Measurements from ENCODE around the gene AATK.

AATK gene

GRCh38 chr17:81136366-81136765, 29.7 kb downstream of the AATK start:
- Histone ChIP-seq H3K79me1 (ENCODE audit: low read length) (no peaks in the 10 kb centered on the region), H3K4me3 (ENCODE audit: low read length) (no peak overlapping the region), H2BK5ac (ENCODE audit: low read length) (no peak overlapping the region), H3K18ac (ENCODE audit: low read length) (no peak overlapping the region), H2BK120ac (ENCODE audit: low read depth, low read length) (no peak overlapping the region), H3K4ac (ENCODE audit: low read depth, low read length) (no peak overlapping the region), H3K56ac (ENCODE audit: low read length) (no peak overlapping the region), H3K27ac (ENCODE audit: low read depth, low read length) (no peak overlapping the region), H3K4me2 (ENCODE audit: low read length) (no peak overlapping the region), H3K9ac (ENCODE audit: low read length) (no peak overlapping the region), H4K5ac (ENCODE audit: low read length) (no peak overlapping the region), H2BK15ac (replicated peaks; ENCODE audit: low read depth) (no peak overlapping the region), H3K27me3 (ENCODE audit: insufficient read depth, low read length, poor library complexity) (no peaks in the 10 kb centered on the region), H3K79me2 (ENCODE audit: control insufficient read depth, insufficient read depth, low read length) (no peaks in the 10 kb centered on the region), H4K8ac (ENCODE audit: low read depth, low read length) (no peak overlapping the region), H2AK5ac (ENCODE audit: low read length) (no peak overlapping the region), H3K23ac (ENCODE audit: low read length) (no peak overlapping the region), H3K4me1 (ENCODE audit: control insufficient read depth, low read depth, low read length) (no peaks in the 10 kb centered on the region), H3K36me3 (ENCODE audit: control insufficient read depth, insufficient read depth, low read length) (no peaks in the 10 kb centered on the region)
- no peak for DNase-seq
- WGBS (ENCODE audit: extremely low coverage, insufficient coverage, low lambda C conversion rate): no CpG with 5 or more reads among the region's 8 CpGs

GRCh38 chr17:81135505-81136278, 30.3 kb downstream of the AATK start:
- no peaks in the 10 kb centered on the region for H3K4me1 ChIP-seq (ENCODE audit: control insufficient read depth, low read depth, low read length)
- H3K23ac ChIP-seq (ENCODE audit: low read length): no peak overlapping the region
- no peak overlapping the region for H3K4me2 ChIP-seq (ENCODE audit: low read length)
- no peak overlapping the region for H2BK5ac ChIP-seq (ENCODE audit: low read length)
- H4K8ac ChIP-seq (ENCODE audit: low read depth, low read length): no peak overlapping the region
- H3K56ac ChIP-seq (ENCODE audit: low read length): no peak overlapping the region
- H3K4me3 ChIP-seq (ENCODE audit: low read length): no peak overlapping the region
- no peaks in the 10 kb centered on the region for H3K79me2 ChIP-seq (ENCODE audit: control insufficient read depth, insufficient read depth, low read length)
- H3K4ac ChIP-seq (ENCODE audit: low read depth, low read length): no peak overlapping the region
- H3K9ac ChIP-seq (ENCODE audit: low read length): no peak overlapping the region
- no peak overlapping the region for H4K5ac ChIP-seq (ENCODE audit: low read length)
- no peak overlapping the region for H2BK120ac ChIP-seq (ENCODE audit: low read depth, low read length)
- H2AK5ac ChIP-seq (ENCODE audit: low read length): no peak overlapping the region
- no CpG with 5 or more reads among the region's 28 CpGs for WGBS (ENCODE audit: extremely low coverage, insufficient coverage, low lambda C conversion rate)
- H3K18ac ChIP-seq (ENCODE audit: low read length): no peak overlapping the region
- H2BK15ac ChIP-seq (replicated peaks; ENCODE audit: low read depth): no peak overlapping the region
- DNase-seq: no peak
- no peaks in the 10 kb centered on the region for H3K27me3 ChIP-seq (ENCODE audit: insufficient read depth, low read length, poor library complexity)
- no peaks in the 10 kb centered on the region for H3K36me3 ChIP-seq (ENCODE audit: control insufficient read depth, insufficient read depth, low read length)
- H3K27ac ChIP-seq (ENCODE audit: low read depth, low read length): no peak overlapping the region
- H3K79me1 ChIP-seq (ENCODE audit: low read length): no peaks in the 10 kb centered on the region

GRCh38 chr17:81134064-81134781, 31.8 kb downstream of the AATK start:
- Histone ChIP-seq H3K4me2 (ENCODE audit: low read length) (no peak overlapping the region), H2AK5ac (ENCODE audit: low read length) (no peak overlapping the region), H3K23ac (ENCODE audit: low read length) (no peak overlapping the region), H3K18ac (ENCODE audit: low read length) (no peak overlapping the region), H3K4me1 (ENCODE audit: control insufficient read depth, low read depth, low read length) (no peaks in the 10 kb centered on the region), H4K5ac (ENCODE audit: low read length) (no peak overlapping the region), H3K36me3 (ENCODE audit: control insufficient read depth, insufficient read depth, low read length) (no peaks in the 10 kb centered on the region), H3K56ac (ENCODE audit: low read length) (no peak overlapping the region), H3K4me3 (ENCODE audit: low read length) (no peak overlapping the region), H3K27me3 (ENCODE audit: insufficient read depth, low read length, poor library complexity) (no peaks in the 10 kb centered on the region), H2BK15ac (replicated peaks; ENCODE audit: low read depth) (no peak overlapping the region), H3K79me1 (ENCODE audit: low read length) (no peaks in the 10 kb centered on the region), H2BK5ac (ENCODE audit: low read length) (no peak overlapping the region), H3K4ac (ENCODE audit: low read depth, low read length) (no peak overlapping the region), H3K79me2 (ENCODE audit: control insufficient read depth, insufficient read depth, low read length) (no peaks in the 10 kb centered on the region), H3K27ac (ENCODE audit: low read depth, low read length) (no peak overlapping the region), H2BK120ac (ENCODE audit: low read depth, low read length) (no peak overlapping the region), H3K9ac (ENCODE audit: low read length) (no peak overlapping the region), H4K8ac (ENCODE audit: low read depth, low read length) (no peak overlapping the region)
- DNase-seq: no peak
- WGBS (ENCODE audit: extremely low coverage, insufficient coverage, low lambda C conversion rate): no CpG with 5 or more reads among the region's 28 CpGs

- Histone ChIP-seq H3K23ac (ENCODE audit: low read length) (no peak overlapping the region), H3K36me3 (ENCODE audit: control insufficient read depth, insufficient read depth, low read length) (no peaks in the 10 kb centered on the region), H3K27me3 (ENCODE audit: insufficient read depth, low read length, poor library complexity) (no peaks in the 10 kb centered on the region), H3K79me1 (ENCODE audit: low read length) (no peaks in the 10 kb centered on the region), H4K8ac (ENCODE audit: low read depth, low read length) (no peak overlapping the region), H3K79me2 (ENCODE audit: control insufficient read depth, insufficient read depth, low read length) (no peaks in the 10 kb centered on the region), H3K4me1 (ENCODE audit: control insufficient read depth, low read depth, low read length) (no peaks in the 10 kb centered on the region), H2BK15ac (replicated peaks; ENCODE audit: low read depth) (no peak overlapping the region), H2BK5ac (ENCODE audit: low read length) (no peak overlapping the region), H3K56ac (ENCODE audit: low read length) (no peak overlapping the region), H4K5ac (ENCODE audit: low read length) (no peak overlapping the region), H3K9ac (ENCODE audit: low read length) (no peak overlapping the region), H3K4me3 (ENCODE audit: low read length) (no peak overlapping the region), H3K4ac (ENCODE audit: low read depth, low read length) (no peak overlapping the region), H3K27ac (ENCODE audit: low read depth, low read length) (no peak overlapping the region), H3K18ac (ENCODE audit: low read length) (no peak overlapping the region), H3K4me2 (ENCODE audit: low read length) (no peak overlapping the region), H2BK120ac (ENCODE audit: low read depth, low read length) (no peak overlapping the region), H2AK5ac (ENCODE audit: low read length) (no peak overlapping the region)
- no peak for DNase-seq
- no CpG with 5 or more reads among the region's 22 CpGs for WGBS (ENCODE audit: extremely low coverage, insufficient coverage, low lambda C conversion rate)
These were observed 33.0 kb downstream of the AATK start for GRCh38 chr17:81132770-81133723.

- H3K4me1 ChIP-seq (ENCODE audit: control insufficient read depth, low read depth, low read length): no peaks in the 10 kb centered on the region
- H3K27ac ChIP-seq (ENCODE audit: low read depth, low read length): no peak overlapping the region
- no peak overlapping the region for H3K4me3 ChIP-seq (ENCODE audit: low read length)
- no peak overlapping the region for H2BK15ac ChIP-seq (replicated peaks; ENCODE audit: low read depth)
- WGBS (ENCODE audit: extremely low coverage, insufficient coverage, low lambda C conversion rate): no CpG with 5 or more reads among the region's 11 CpGs
- no peak overlapping the region for H3K4me2 ChIP-seq (ENCODE audit: low read length)
- DNase-seq: no peak
- no peak overlapping the region for H3K18ac ChIP-seq (ENCODE audit: low read length)
- no peak overlapping the region for H4K5ac ChIP-seq (ENCODE audit: low read length)
- no peak overlapping the region for H3K9ac ChIP-seq (ENCODE audit: low read length)
- H3K27me3 ChIP-seq (ENCODE audit: insufficient read depth, low read length, poor library complexity): no peaks in the 10 kb centered on the region
- no peaks in the 10 kb centered on the region for H3K36me3 ChIP-seq (ENCODE audit: control insufficient read depth, insufficient read depth, low read length)
- no peak overlapping the region for H2BK5ac ChIP-seq (ENCODE audit: low read length)
- H3K79me1 ChIP-seq (ENCODE audit: low read length): no peaks in the 10 kb centered on the region
- no peak overlapping the region for H3K4ac ChIP-seq (ENCODE audit: low read depth, low read length)
- no peak overlapping the region for H3K23ac ChIP-seq (ENCODE audit: low read length)
- H2AK5ac ChIP-seq (ENCODE audit: low read length): no peak overlapping the region
- no peak overlapping the region for H3K56ac ChIP-seq (ENCODE audit: low read length)
- no peaks in the 10 kb centered on the region for H3K79me2 ChIP-seq (ENCODE audit: control insufficient read depth, insufficient read depth, low read length)
- no peak overlapping the region for H2BK120ac ChIP-seq (ENCODE audit: low read depth, low read length)
- H4K8ac ChIP-seq (ENCODE audit: low read depth, low read length): no peak overlapping the region
These were observed 33.9 kb downstream of the AATK start for GRCh38 chr17:81132197-81132540.

All from mesendoderm (in vitro differentiated cells).